Measurements from ENCODE around the gene SLC35E1. TPM values are rescaled to one million over a fixed set of nuclear protein-coding genes. Genes with fewer than 3 reads are reported as not detected.

Gene SLC35E1
- total RNA-seq, 4 donors from 2014 or later, result 31.0 to 56.1 (median 42.8) TPM

DNA sequence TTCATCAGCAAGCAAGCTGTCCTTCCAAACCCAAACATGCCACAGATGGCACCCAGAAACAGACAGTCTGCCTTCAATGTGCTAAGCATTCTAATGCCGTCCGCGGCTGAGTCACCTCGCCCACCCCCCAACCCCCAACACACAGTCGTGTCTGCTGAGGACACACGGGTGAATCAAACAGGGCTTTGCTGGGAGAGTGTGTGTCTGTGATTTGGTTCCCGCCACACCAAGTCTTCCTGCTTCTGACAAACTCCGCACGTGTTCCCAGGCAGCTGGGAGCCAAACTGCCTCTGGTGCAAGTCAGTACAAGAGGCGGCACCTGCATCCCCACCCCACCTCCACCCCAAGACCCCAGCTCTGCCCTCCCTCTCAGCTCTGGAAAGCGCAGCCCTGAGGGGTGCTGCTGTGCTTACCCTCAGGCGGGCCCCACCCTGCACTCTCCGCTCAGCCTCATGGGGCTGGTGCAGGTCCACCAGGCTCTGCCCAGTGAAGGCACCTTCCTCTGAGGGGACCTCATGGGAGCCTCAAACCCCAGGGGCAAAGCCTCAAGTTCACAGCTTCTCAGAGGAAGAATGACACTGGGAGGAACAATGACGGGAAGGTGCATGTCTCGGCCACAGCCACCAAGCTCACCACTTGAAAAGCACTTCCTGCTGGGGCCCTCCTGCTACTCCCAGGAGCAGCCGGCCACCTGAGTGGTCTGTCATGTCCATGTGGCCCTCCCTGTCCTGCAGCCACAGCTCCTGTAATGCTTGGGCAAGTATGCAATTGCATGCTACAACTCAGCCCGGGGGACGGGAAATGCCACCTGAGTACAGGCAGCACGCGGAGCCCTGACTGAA is 15.0 kb upstream of the SLC35E1 start:
- no peaks in the 10 kb centered on the region for H3K27me3 ChIP-seq
- TF ChIP-seq EP300 (IDR thresholded peaks at IDR 0.05; ENCODE audit: low read depth) (no peak), POLR2AphosphoS5 (IDR thresholded peaks at IDR 0.05) (no peak), POLR2A (IDR thresholded peaks at IDR 0.05) (no peak)
- TF ChIP-seq, protein P1, sequence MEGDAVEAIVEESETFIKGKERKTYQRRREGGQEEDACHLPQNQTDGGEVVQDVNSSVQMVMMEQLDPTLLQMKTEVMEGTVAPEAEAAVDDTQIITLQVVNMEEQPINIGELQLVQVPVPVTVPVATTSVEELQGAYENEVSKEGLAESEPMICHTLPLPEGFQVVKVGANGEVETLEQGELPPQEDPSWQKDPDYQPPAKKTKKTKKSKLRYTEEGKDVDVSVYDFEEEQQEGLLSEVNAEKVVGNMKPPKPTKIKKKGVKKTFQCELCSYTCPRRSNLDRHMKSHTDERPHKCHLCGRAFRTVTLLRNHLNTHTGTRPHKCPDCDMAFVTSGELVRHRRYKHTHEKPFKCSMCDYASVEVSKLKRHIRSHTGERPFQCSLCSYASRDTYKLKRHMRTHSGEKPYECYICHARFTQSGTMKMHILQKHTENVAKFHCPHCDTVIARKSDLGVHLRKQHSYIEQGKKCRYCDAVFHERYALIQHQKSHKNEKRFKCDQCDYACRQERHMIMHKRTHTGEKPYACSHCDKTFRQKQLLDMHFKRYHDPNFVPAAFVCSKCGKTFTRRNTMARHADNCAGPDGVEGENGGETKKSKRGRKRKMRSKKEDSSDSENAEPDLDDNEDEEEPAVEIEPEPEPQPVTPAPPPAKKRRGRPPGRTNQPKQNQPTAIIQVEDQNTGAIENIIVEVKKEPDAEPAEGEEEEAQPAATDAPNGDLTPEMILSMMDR (IDR thresholded peaks at IDR 0.05), result no peak
- 64 to 69% methylated on average over 4 to 20 of the region's 20 CpGs for WGBS, 2 donors (ENCODE audit: low coverage in 1 of 2)
- peaks cover 42 to 92% (median 71%) of the 10 kb centered on the region in 4 donors for H3K4me1 ChIP-seq
- intact Hi-C loops (cut with DNase I; ENCODE audit: low total_unique reads) (no loop called here), in situ Hi-C loops (cut with MboI; ENCODE audit: low pct_ligation_motif_present in 1 of 4, low pct_unique_long_range_greater_than_20kb in 1 of 4, low sequenced_read_pairs in 3 of 4) (no loop called here)
- peak overlapping the region in 1 of 4 donors; percentile 25 for H3K4me3 ChIP-seq
- H3K9me3 ChIP-seq, result no peaks in the 10 kb centered on the region
- H3K36me3 ChIP-seq, result no peaks in the 10 kb centered on the region
- peak overlapping the region; percentile 67 to 86 (median 76) for H3K27ac ChIP-seq
- peak; percentile 66 for DNase-seq

DNA sequence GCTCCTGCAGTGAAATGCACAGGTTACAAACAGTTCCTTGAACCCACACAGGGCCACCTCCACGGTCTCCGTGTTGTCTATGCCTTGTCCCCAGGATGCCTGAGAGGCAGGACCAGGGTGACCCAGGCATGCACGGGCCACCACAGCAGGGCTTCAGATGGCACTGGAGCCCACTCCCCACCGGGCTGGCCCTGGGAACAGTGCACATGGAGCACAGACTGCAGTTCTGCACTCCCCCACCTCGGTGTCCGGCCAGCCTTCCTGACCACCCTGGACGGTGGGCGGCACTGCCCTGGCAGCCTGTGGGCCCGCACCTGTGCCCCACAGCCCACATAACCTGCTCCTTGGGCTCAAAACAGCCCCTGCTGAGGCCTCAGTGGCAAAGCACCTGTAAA is 14.3 kb upstream of the SLC35E1 start:
- 83% methylated on average over 1 to 9 of the region's 9 CpGs for WGBS, 2 donors (ENCODE audit: low coverage in 1 of 2)
- intact Hi-C loops (cut with DNase I; ENCODE audit: low total_unique reads), result no loop called here
- H3K27me3 ChIP-seq, result no peaks in the 10 kb centered on the region
- TF ChIP-seq POLR2AphosphoS5 (IDR thresholded peaks at IDR 0.05) (no peak), POLR2A (IDR thresholded peaks at IDR 0.05) (no peak), EP300 (IDR thresholded peaks at IDR 0.05; ENCODE audit: low read depth) (no peak)
- TF ChIP-seq, protein P1 (IDR thresholded peaks at IDR 0.05), result no peak
- no peaks in the 10 kb centered on the region for H3K36me3 ChIP-seq
- H3K4me1 ChIP-seq, result peaks cover 42 to 90% (median 71%) of the 10 kb centered on the region in 4 donors
- in situ Hi-C loops (cut with MboI; ENCODE audit: low pct_ligation_motif_present in 1 of 4, low pct_unique_long_range_greater_than_20kb in 1 of 4, low sequenced_read_pairs in 3 of 4), result no loop called here
- DNase-seq, result no peak
- H3K9me3 ChIP-seq, result no peaks in the 10 kb centered on the region
- H3K27ac ChIP-seq, result peak overlapping the region; percentile 67 to 86 (median 76)
- H3K4me3 ChIP-seq, result no peak overlapping the region

DNA sequence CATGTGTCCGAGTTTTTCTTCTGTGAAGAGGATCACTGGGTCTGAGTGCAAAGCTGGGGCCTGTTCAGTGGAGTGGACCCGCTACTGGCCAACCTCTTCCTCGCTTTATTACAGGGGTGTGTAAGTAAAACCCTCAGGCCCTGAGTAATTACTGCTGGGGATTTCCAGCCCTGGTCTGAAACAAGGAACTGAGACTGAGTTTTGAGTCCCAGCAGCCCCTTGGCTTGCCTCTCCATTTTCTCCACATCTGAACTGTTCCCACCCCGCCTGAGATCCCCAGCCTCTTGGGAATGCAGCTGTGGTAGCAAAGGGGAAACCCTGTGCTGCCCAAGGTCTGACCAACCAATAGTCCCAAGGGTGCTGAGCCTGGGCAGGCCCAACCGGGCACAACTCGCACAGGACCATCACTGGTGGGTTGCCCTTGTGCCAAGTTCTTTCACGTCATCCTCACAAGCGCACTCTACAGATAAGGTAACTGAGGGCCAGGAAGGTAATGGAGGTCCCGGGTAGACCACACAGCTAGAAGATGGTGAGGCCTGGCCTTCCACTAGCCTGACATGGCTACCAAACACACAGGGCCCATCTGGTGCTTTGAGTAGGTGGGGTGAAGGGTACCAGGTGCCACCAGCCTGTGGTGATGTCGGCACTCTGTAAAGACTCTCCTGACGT is 13.7 kb upstream of the SLC35E1 start:
- H3K27ac ChIP-seq, result peak overlapping the region; percentile 67 to 86 (median 76)
- no peaks in the 10 kb centered on the region for H3K27me3 ChIP-seq
- no peak overlapping the region for H3K4me3 ChIP-seq
- intact Hi-C loops (cut with DNase I; ENCODE audit: low total_unique reads), result no loop called here
- TF ChIP-seq POLR2AphosphoS5 (IDR thresholded peaks at IDR 0.05) (peak in 1 of 3 donors; percentile 33), POLR2A (IDR thresholded peaks at IDR 0.05) (peak; percentile 9), EP300 (IDR thresholded peaks at IDR 0.05; ENCODE audit: low read depth) (no peak)
- DNase-seq, result peak; percentile 62
- H3K4me1 ChIP-seq, result peaks cover 42 to 85% (median 70%) of the 10 kb centered on the region in 4 donors
- 60 to 67% methylated on average over 2 to 11 of the region's 11 CpGs for WGBS, 2 donors (ENCODE audit: low coverage in 1 of 2)
- H3K9me3 ChIP-seq, result no peaks in the 10 kb centered on the region
- no peaks in the 10 kb centered on the region for H3K36me3 ChIP-seq
- in situ Hi-C loops (cut with MboI; ENCODE audit: low pct_ligation_motif_present in 1 of 4, low pct_unique_long_range_greater_than_20kb in 1 of 4, low sequenced_read_pairs in 3 of 4), result no loop called here

DNA sequence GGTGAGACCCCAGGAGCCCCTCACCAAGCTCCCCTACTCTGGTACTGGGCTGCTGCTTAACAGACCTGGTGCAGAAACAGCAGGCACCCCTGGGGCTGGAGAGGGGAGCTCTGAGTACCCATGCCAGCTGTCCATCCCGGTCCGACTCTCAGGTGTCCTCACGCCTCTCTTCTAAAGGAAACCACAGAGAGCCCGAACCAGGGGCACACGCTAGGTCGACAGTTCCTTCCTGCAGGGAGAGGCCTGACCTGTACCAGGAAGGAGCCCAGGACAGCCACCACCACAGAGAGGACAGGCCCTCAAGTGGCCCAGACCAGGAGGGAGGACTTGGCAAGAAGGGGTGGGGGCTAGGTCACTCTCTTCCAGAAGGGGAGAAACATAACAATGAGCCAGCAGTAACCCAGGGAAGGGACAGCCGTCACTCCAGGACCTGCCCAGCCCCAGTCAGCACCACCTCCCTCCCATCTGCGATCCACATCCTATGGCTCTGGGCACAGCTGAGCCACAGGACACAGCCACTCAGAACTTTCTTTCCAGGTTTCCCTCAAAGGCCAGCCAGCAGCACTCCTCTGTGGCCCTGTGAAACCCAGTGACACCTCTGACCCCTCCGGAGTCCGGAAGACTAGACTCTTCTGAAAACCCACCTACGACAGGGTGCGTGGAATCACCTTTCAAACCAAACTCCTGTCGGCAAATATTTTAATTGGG is 13.0 kb upstream of the SLC35E1 start:
- 67% methylated on average over 13 of the region's 13 CpGs; no CpG with 5 or more reads in 1 of the 2 donors for WGBS, 2 donors (ENCODE audit: low coverage in 1 of 2)

More for the DNA sequence above, 13.0 kb upstream of the SLC35E1 start:
- DNase-seq, result no peak
- peak overlapping the region in 1 of 4 donors; percentile 10 for H3K4me3 ChIP-seq
- H3K9me3 ChIP-seq, result no peaks in the 10 kb centered on the region
- no peak for TF ChIP-seq EP300 (IDR thresholded peaks at IDR 0.05; ENCODE audit: low read depth)
- no peak for TF ChIP-seq POLR2AphosphoS5 (IDR thresholded peaks at IDR 0.05)
- no peak for TF ChIP-seq POLR2A (IDR thresholded peaks at IDR 0.05)
- TF ChIP-seq, protein P1 (IDR thresholded peaks at IDR 0.05), result no peak
- peak overlapping the region; percentile 67 to 86 (median 76) for H3K27ac ChIP-seq
- no peaks in the 10 kb centered on the region for H3K36me3 ChIP-seq
- peaks cover 39 to 78% (median 63%) of the 10 kb centered on the region in 4 donors for H3K4me1 ChIP-seq
- H3K27me3 ChIP-seq, result no peaks in the 10 kb centered on the region
- intact Hi-C loops (cut with DNase I; ENCODE audit: low total_unique reads) (no loop called here), in situ Hi-C loops (cut with MboI; ENCODE audit: low pct_ligation_motif_present in 1 of 4, low pct_unique_long_range_greater_than_20kb in 1 of 4, low sequenced_read_pairs in 3 of 4) (no loop called here)

Measured in transverse colon (tissue), 4 donors.